BE2C (cell line): Measurements from ENCODE around the gene RAB12.

Experiments used
- DNase-seq: peaks from one replicate; pipeline ENCODE4 v3.0.0-alpha.2; 2020
- H3K27me3 ChIP-seq: fragments of 250-450 bp; sonication (Bioruptor Pico); 2 replicates; pipeline ENCODE4 v1.5.1; 2020; ENCODE audit warnings: mild to moderate bottlenecking
- H3K36me3 ChIP-seq: fragments of 250-450 bp; sonication (Bioruptor Pico); 2 replicates; pipeline ENCODE4 v1.5.1; 2020; ENCODE audit warnings: mild to moderate bottlenecking
- H3K4me1 ChIP-seq: fragments of 250-450 bp; sonication (Bioruptor Pico); 2 replicates; pipeline ENCODE4 v1.5.1; 2020
- H3K4me3 ChIP-seq: 2 replicates; pipeline ENCODE4 v1.5.1; 2011; ENCODE audit warnings: low read depth, low read length
- H3K9me3 ChIP-seq: fragments of 250-450 bp; sonication (Bioruptor Pico); 2 replicates; pipeline ENCODE4 v1.5.1; 2020
- TF ChIP-seq, protein P1 (sequence below): IDR thresholded peaks from 2 replicates; pipeline ENCODE4 v1.5.1; 2012; ENCODE audit warnings: mild to moderate bottlenecking, low read depth, low read length

Gene RAB12

DNA sequence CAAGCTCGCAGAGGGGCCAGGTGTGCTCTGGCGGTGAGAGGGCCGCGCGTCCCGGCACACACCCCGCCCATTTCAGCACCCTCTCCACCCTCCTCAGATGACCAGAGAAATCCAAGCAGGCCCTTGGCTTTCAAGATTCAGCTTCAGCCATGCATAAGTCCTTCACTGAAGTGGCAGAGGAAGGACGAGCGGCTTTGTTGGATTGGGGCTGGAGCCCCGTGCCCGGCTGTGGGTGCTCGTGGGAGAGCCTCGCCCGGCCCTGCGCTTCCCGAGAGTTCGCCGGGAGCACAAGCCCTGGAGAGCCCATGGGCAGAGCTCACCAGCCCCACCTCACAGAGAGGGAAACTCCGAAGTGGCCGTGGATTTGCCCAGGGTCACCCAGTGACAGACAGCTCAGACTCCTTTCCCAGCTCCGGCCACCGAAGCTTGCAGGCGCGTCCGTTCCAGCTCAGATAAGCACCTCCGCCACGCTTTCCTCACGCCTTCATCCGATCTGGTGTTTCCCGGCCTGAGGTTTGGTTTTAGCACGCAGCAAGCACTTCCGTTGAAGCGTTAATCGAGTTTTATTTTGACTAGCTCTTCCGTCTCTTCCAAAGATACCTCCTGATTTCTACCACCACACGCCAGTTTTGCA, 50.5 kb downstream of the RAB12 start:
- DNase-seq, result no peak
- TF ChIP-seq, protein P1, sequence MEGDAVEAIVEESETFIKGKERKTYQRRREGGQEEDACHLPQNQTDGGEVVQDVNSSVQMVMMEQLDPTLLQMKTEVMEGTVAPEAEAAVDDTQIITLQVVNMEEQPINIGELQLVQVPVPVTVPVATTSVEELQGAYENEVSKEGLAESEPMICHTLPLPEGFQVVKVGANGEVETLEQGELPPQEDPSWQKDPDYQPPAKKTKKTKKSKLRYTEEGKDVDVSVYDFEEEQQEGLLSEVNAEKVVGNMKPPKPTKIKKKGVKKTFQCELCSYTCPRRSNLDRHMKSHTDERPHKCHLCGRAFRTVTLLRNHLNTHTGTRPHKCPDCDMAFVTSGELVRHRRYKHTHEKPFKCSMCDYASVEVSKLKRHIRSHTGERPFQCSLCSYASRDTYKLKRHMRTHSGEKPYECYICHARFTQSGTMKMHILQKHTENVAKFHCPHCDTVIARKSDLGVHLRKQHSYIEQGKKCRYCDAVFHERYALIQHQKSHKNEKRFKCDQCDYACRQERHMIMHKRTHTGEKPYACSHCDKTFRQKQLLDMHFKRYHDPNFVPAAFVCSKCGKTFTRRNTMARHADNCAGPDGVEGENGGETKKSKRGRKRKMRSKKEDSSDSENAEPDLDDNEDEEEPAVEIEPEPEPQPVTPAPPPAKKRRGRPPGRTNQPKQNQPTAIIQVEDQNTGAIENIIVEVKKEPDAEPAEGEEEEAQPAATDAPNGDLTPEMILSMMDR, result no peak

DNA sequence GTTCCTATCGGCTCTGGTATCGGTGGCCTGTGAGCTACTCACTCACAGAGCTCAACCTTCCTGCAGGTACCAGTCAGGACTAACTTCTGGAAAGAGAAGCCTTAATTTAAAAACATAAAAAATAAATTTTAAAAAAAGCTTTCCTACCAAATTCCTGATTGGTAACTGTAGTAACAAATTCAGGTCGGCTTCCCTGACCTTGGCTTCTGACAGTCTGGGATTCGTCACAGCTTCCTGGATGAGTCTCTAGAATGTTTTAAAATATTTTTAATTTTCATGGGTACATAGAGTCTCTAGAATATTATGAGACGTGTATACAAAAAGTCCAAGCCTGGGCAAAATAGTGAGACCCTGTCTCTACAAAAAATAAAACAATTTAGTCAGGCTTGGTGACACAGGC, 51.1 kb downstream of the RAB12 start:
- H3K27me3 ChIP-seq, result no peaks in the 10 kb centered on the region
- no peak overlapping the region for H3K4me3 ChIP-seq
- no peaks in the 10 kb centered on the region for H3K4me1 ChIP-seq
- no peaks in the 10 kb centered on the region for H3K36me3 ChIP-seq
- TF ChIP-seq, protein P1, result no peak
- H3K9me3 ChIP-seq, result no peaks in the 10 kb centered on the region
- no peak for DNase-seq

More for the DNA sequence above, 50.5 kb downstream of the RAB12 start:
- no peaks in the 10 kb centered on the region for H3K27me3 ChIP-seq
- no peak overlapping the region for H3K4me3 ChIP-seq
- H3K9me3 ChIP-seq, result no peaks in the 10 kb centered on the region
- H3K4me1 ChIP-seq, result no peaks in the 10 kb centered on the region
- H3K36me3 ChIP-seq, result no peaks in the 10 kb centered on the region

DNA sequence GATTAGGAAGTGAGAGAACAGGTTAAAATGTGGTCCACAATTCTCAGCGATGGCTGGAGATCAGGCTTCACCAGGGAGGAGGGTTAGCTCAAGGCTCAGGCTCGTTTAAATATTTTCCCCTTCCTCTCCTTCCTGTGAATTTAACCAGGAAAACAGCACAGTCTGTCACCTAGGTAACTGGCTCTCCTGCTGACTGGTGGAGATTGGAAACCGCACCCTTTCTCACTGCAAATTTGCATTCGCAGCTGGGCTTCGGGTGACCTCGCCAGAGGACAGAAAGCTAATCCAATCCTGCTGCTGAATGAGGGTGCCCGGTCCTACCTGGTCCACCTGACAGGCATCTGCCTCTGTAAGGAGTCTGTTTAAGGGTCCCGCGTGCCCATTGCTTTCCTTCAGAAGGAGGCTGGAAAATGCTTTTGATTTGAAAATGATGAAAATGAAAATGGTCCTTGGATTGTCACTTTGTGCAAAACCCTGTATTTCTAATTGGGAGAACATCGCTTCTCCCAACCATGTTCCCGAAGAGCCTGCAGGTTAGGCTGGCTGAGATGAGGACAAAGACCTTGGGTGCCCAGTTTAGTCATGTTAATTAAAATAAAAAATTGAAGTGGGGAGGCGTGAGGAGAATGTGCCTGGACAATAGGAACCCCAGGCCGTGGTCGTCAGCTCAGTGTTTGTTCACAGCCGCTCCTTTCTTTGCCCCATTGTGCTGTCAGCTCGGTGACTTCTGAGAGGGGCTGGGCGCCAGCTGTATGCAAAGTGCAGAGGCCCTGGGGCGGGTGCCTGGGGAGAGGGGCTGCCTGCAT, 52.7 kb downstream of the RAB12 start:
- Histone ChIP-seq H3K4me3 (no peak overlapping the region), H3K27me3 (no peaks in the 10 kb centered on the region)
- peak; percentile 18 for DNase-seq

DNA sequence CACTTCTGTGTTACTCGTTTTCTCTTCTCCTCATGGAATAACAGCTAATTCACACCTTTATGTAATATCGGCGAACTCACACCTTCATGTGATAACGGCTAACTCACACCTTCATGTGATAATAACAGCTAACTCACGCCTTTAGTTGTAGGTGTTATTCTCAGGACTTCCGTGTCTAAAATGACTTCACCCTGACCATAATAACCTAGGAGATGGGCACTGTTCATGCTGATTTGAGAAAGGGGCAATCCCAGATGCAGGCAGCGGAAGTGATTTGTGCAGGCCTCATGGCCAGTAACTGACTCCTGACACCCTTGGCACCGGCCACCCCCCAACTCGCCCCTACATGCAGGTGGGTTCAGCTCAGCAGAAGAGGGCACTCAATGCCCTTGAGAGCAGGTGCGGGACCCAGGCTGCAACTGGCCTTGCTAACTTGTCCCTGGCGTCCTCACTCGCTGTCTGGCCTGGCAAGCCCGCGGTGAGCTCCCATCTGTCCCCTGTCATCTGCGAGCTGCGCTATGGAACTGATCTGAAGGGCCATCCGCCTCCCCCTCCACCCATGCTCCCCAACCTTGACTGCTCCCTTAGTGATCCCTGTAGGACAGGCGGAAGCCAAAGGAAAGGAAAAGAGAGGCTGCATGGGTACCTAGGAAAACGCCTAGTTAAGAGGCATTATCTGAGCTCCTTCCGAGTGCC, 53.5 kb downstream of the RAB12 start:
- no peaks in the 10 kb centered on the region for H3K4me1 ChIP-seq
- no peaks in the 10 kb centered on the region for H3K9me3 ChIP-seq
- no peaks in the 10 kb centered on the region for H3K36me3 ChIP-seq
- no peaks in the 10 kb centered on the region for H3K27me3 ChIP-seq
- TF ChIP-seq, protein P1, result no peak
- no peak overlapping the region for H3K4me3 ChIP-seq
- no peak for DNase-seq

More for the DNA sequence above, 52.7 kb downstream of the RAB12 start:
- TF ChIP-seq, protein P1, result no peak
- Histone ChIP-seq H3K4me1 (no peaks in the 10 kb centered on the region), H3K36me3 (no peaks in the 10 kb centered on the region), H3K9me3 (no peaks in the 10 kb centered on the region)

DNA sequence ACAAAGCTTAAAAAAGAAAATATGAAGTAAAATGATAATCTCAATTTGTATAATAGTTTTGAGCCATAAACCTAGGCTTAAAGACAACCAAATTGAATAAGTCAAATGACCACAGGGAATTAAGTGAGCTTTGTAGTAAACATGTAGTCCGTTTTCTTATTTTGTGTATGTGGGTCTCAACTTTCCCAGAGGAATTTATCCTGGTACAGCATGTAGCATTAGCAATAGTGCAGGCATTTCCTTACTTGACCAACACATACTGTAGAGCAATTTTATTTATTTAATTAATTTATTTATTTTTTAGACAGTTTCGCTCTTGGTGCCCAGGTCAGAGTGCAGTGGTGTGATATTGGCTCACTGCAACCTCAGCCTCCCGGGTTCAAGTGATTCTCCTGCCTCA, 58.6 kb downstream of the RAB12 start:
- TF ChIP-seq, protein P1, result no peak
- no peak overlapping the region for H3K4me3 ChIP-seq
- no peaks in the 10 kb centered on the region for H3K4me1 ChIP-seq
- no peaks in the 10 kb centered on the region for H3K36me3 ChIP-seq
- H3K9me3 ChIP-seq, result no peaks in the 10 kb centered on the region
- no peak for DNase-seq
- no peaks in the 10 kb centered on the region for H3K27me3 ChIP-seq
